Measurements from ENCODE around the gene TBCE.

- TF ChIP-seq CTCF (conservative IDR thresholded peaks at IDR 0.05 in 1 of 2, IDR thresholded peaks at IDR 0.05 in 1 of 2; ENCODE audit: extremely low read depth in 1 of 2, insufficient read depth in 1 of 2, low read depth in 1 of 2, low read length in 2 of 2) (no peak), EZH2 (IDR thresholded peaks at IDR 0.05; ENCODE audit: borderline replicate concordance, low read length) (no peak)
Measured at GRCh38 chr1:235327559-235328270, 39.5 kb upstream of the TBCE start, which contains the start of gene ARID4B.
